K562 (cell line): ENCODE data around the gene MTERF2. TPM values are rescaled to one million over a fixed set of nuclear protein-coding genes. Genes with fewer than 3 reads are reported as not detected.

ENCODE experiments used
- AFF4 ChIP-seq: sonication (generic); formaldehyde crosslinking; IDR thresholded peaks from 2 replicates; pipeline ENCODE4 v1.8.0; 2023; ENCODE audit warnings: mild to moderate bottlenecking, missing genetic modification reagents
- BCL6 ChIP-seq: fragments of 250-450 bp; sonication (Bioruptor Pico); IDR thresholded peaks from 2 replicates; pipeline ENCODE4 v1.4.0; 2020
- CCNT2 ChIP-seq: IDR thresholded peaks from 2 replicates; pipeline ENCODE4 v1.6.1; 2011; ENCODE audit warnings: borderline replicate concordance, low read depth, mild to moderate bottlenecking, moderate library complexity, mixed read lengths, low read length; ENCODE audit not compliant: insufficient read length; ENCODE audit errors: extremely low read depth
- ERF ChIP-seq: fragments of 450-650 bp; formaldehyde crosslinking; IDR thresholded peaks from 2 replicates; pipeline ENCODE4 v1.4.0; 2020; ENCODE audit warnings: mild to moderate bottlenecking, mixed read lengths
- ETV6 ChIP-seq, 3 experiments: fragments of 150-350 bp in 1 of 3; sonication (generic) in 1 of 3; formaldehyde crosslinking in 1 of 3; IDR thresholded peaks; 2 replicates each; pipeline versions ENCODE4 v1.6.1 to v1.8.0; 2014 to 2022; ENCODE audit warnings: borderline replicate concordance in 2 of 3, low read depth in 2 of 3, antibody characterized with exemption in 1 of 3, low read length in 1 of 3, mild to moderate bottlenecking in 1 of 3, missing genetic modification reagents in 1 of 3
- RBBP5 ChIP-seq: fragments of 200-600 bp; sonication (generic); IDR thresholded peaks from 2 replicates; pipeline ENCODE4 v1.6.1; 2012; ENCODE audit warnings: borderline replicate concordance, mild to moderate bottlenecking, low read length, control low read depth, inconsistent platforms; ENCODE audit not compliant: insufficient read depth, poor library complexity, severe bottlenecking
- TAF15 ChIP-seq: fragments of 200-400 bp; formaldehyde crosslinking; IDR thresholded peaks from 2 replicates; pipeline ENCODE4 v1.6.1; 2017; ENCODE audit warnings: mild to moderate bottlenecking, low read depth, low read length, moderate library complexity
- USF2 ChIP-seq: sonication (generic); formaldehyde crosslinking; IDR thresholded peaks from 2 replicates; pipeline ENCODE4 v1.5.0; 2020; ENCODE audit warnings: missing genetic modification reagents
- XRCC4 ChIP-seq: IDR thresholded peaks from one replicate; pipeline ENCODE4 v1.6.1; 2011; ENCODE audit not compliant: insufficient read depth, insufficient read length; ENCODE audit errors: extremely low read depth
- ZBTB1 ChIP-seq: sonication (generic); formaldehyde crosslinking; IDR thresholded peaks from 2 replicates; pipeline ENCODE4 v1.8.1; 2023; ENCODE audit warnings: missing genetic modification reagents, low read depth, mild to moderate bottlenecking, borderline replicate concordance
- ZNF512 ChIP-seq: IDR thresholded peaks from 2 replicates; pipeline ENCODE4 v1.6.1; 2016; ENCODE audit warnings: missing genetic modification characterization, missing compliant biosample characterization
- ZNF668 ChIP-seq: fragments of 250-450 bp; sonication (Bioruptor Pico); IDR thresholded peaks from 2 replicates; pipeline ENCODE4 v1.8.0; 2022; ENCODE audit warnings: mild to moderate bottlenecking, inconsistent platforms
- ZSCAN29 ChIP-seq: fragments of 450-650 bp; IDR thresholded peaks from 2 replicates; pipeline ENCODE4 v1.6.1; 2017
- polyA plus RNA-seq, 8 experiments: library from polyadenylated mRNA; depleted of rRNA in 4 of 8; stranded (reverse) in 5 of 8; unstranded in 3 of 8; fragments of >200 nt; fragmentation: Nextera tagmentation in 2 of 8; fragmentation: Illumina TruSeq in 1 of 8; extraction: Ambion mirVana in 2 of 8; extraction: Trizol in 1 of 8; gene quantifications; 2 replicates each; pipeline versions ENCODE4 v1.2.1 to v1.2.3, GENCODE V29; 2011 to 2014; ENCODE audit warnings: inconsistent platforms in 1 of 8, missing spikeins in 1 of 8
- total RNA-seq, 7 experiments: library from RNA; depleted of rRNA in 6 of 7; stranded (reverse); fragments of >200 nt in 6 of 7; fragmentation: Illumina TruSeq in 2 of 7; extraction: Trizol in 2 of 7; gene quantifications; 2 replicates each; pipeline versions ENCODE4 v1.2.1 to v1.2.3, GENCODE V29; 2011 to 2021; ENCODE audit warnings: low replicate concordance in 1 of 7
- TF ChIP-seq, protein P1 (sequence below): fragments of 250-450 bp; sonication (Bioruptor Pico); IDR thresholded peaks from 2 replicates; pipeline ENCODE4 v1.9.0; 2021; ENCODE audit warnings: mild to moderate bottlenecking, inconsistent platforms

Gene MTERF2
- total and polyA plus RNA-seq, 9 of the 15 experiments (the other 6 are each of a cell fraction or from before 2014, with no cell fraction given), result 10.0 to 63.2 (median 33.2) TPM

DNA sequence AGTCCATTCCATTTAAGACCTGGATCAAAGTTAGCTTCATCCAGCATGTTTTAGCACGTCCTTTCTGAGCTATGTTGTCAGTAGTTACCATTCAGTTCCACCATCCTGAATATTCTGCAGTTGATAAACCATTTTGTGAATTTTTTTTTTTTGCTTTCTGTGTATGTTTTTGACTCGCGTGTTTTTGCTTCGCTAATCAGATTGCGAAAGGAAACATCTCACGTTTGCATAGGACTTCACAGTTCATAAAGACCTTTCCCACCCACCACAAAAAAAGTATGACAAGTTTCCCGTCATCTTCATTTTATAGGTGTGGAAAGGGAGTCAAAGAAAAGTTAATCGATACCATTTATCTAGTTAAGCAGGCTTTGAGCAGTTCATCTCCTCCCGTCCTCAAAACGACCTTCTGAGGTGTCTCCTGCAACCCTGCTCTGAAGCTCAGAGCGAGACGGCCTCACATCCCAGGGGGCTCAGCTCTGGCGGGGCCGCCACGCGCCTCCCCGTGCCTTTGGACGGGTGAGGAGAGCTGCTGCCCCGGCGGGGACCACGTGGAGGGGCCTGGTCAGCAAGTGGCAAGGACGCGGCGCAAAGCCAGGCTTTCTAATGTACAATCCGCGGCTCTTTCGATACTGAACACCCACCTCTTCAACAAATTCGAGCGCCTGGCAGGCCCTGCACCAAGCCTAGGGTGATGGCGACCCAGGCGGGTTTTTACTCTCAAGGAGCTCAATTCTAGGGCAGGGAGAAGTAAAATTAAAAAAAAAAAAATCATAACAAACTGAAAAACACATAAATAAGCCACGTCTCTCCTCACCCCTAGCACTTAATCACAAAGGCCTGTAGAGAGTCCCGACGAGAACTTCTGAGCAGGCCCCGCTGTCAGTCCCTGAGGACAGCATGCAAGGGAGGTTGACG, 32.2 kb downstream of the MTERF2 start (continued):
- TF ChIP-seq, protein P1, sequence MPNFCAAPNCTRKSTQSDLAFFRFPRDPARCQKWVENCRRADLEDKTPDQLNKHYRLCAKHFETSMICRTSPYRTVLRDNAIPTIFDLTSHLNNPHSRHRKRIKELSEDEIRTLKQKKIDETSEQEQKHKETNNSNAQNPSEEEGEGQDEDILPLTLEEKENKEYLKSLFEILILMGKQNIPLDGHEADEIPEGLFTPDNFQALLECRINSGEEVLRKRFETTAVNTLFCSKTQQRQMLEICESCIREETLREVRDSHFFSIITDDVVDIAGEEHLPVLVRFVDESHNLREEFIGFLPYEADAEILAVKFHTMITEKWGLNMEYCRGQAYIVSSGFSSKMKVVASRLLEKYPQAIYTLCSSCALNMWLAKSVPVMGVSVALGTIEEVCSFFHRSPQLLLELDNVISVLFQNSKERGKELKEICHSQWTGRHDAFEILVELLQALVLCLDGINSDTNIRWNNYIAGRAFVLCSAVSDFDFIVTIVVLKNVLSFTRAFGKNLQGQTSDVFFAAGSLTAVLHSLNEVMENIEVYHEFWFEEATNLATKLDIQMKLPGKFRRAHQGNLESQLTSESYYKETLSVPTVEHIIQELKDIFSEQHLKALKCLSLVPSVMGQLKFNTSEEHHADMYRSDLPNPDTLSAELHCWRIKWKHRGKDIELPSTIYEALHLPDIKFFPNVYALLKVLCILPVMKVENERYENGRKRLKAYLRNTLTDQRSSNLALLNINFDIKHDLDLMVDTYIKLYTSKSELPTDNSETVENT (CRISPR knock-in tag), result no peak
- no peak for TF ChIP-seq ZSCAN29
- no peak; the same call in 1 of the 2 replicates for TF ChIP-seq ZNF668 (CRISPR knock-in tag)
- TF ChIP-seq TAF15, result no peak
- TF ChIP-seq ZBTB1, result no peak; the same call in 1 of the 2 replicates
- peak; percentile 19 for TF ChIP-seq RBBP5
- no peak for TF ChIP-seq XRCC4
- no peak for TF ChIP-seq BCL6
- TF ChIP-seq ERF (CRISPR knock-in tag), result no peak
- TF ChIP-seq ZNF512, result no peak
- peak; percentile 51 for TF ChIP-seq CCNT2
- no peak for TF ChIP-seq ETV6 (IDR thresholded peaks at IDR 0.05; ENCODE audit: borderline replicate concordance in 1 of 2, low read depth in 2 of 2, low read length in 1 of 2)
- peak; percentile 61; the same call in 1 of the 2 replicates for TF ChIP-seq ETV6 (CRISPR knock-in tag; IDR thresholded peaks at IDR 0.05; ENCODE audit: borderline replicate concordance)
- TF ChIP-seq AFF4 (CRISPR knock-in tag), result 0 out of 2 replicates have a peak, but pooled peaks have one; percentile 87
- 0 out of 2 replicates have a peak, but pooled peaks have one; percentile 47 for TF ChIP-seq USF2 (CRISPR knock-in tag)
